ENCODE results near the gene USP21. TPM values are rescaled to one million over a fixed set of nuclear protein-coding genes. Genes with fewer than 3 reads are reported as not detected.

The USP21 gene
- polyA plus RNA-seq, 1 of the 3 experiments (the other 2 are of a cell fraction): 26.8 TPM

- TF ChIP-seq REST (IDR thresholded peaks at IDR 0.05; ENCODE audit: low read depth, low read length): peak; percentile 38; the same call in 1 of the 2 replicates
- TF ChIP-seq, protein P1, sequence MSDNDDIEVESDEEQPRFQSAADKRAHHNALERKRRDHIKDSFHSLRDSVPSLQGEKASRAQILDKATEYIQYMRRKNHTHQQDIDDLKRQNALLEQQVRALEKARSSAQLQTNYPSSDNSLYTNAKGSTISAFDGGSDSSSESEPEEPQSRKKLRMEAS (IDR thresholded peaks at IDR 0.05; ENCODE audit: low read depth): no peak; the same call in 1 of the 2 replicates
These were observed at the start of gene USP21 (continued) for GRCh38 chr1:161159087-161159912.

DNA sequence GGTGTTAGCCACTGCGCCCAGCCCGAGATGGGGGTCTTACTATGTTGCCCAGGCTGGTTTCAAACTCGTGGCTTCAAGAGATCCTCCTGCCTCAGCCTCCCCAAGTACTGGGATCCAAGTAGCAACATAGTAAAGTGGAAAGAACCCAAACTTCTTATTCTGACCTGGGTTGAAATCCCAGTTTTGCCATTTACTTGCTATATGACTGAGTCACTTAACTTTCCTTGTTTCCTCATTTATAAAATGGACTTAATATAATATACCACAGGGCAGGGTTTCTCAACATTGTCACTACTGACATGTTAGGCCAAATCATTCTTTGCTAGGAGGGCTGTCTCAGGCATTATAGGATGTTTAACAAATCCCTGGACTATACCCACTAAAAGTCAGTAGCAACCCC, 48.2 kb upstream of the USP21 start:
- Histone ChIP-seq H3K4me2 (no peak overlapping the region), H4K20me1 (ENCODE audit: insufficient read depth) (peaks cover 68% of the 10 kb centered on the region), H3F3A (replicated peaks; ENCODE audit: insufficient read depth) (peaks cover 11% of the 10 kb centered on the region), H3K4me3 (ENCODE audit: low read depth in 2 of 2, low read length in 1 of 2) (no peak overlapping the region), H3K79me2 (ENCODE audit: insufficient read depth) (peaks cover 100% of the 10 kb centered on the region), H3K36me3 (replicated peaks in 1 of 2; ENCODE audit: control insufficient read depth in 1 of 2, insufficient read depth in 2 of 2, low read length in 1 of 2) (peaks cover 16 to 30% of the 10 kb centered on the region in 2 experiments), H3K27me3 (ENCODE audit: insufficient read depth) (no peaks in the 10 kb centered on the region), H3K9ac (no peak overlapping the region), H3K4me1 (ENCODE audit: control insufficient read depth in 1 of 2, insufficient read depth in 2 of 2, low read depth in 1 of 2, low read length in 1 of 2) (peaks cover 0 to 10% of the 10 kb centered on the region in 2 experiments; a peak in 3 of 4 replicates), H3K27ac (ENCODE audit: low read depth in 2 of 2, low read length in 1 of 2) (no peak overlapping the region), H3K9me2 (no peaks in the 10 kb centered on the region), H2AFZ (ENCODE audit: low read depth) (no peak overlapping the region), H3K9me3 (no peaks in the 10 kb centered on the region)
- DNase-seq: no peak
- ChIA-PET POLR2A (no interaction called here), CTCF (no interaction called here)
- WGBS (ENCODE audit: low lambda C conversion rate): 90% methylated on average over 3 of the region's 3 CpGs
- TF ChIP-seq, protein P2, sequence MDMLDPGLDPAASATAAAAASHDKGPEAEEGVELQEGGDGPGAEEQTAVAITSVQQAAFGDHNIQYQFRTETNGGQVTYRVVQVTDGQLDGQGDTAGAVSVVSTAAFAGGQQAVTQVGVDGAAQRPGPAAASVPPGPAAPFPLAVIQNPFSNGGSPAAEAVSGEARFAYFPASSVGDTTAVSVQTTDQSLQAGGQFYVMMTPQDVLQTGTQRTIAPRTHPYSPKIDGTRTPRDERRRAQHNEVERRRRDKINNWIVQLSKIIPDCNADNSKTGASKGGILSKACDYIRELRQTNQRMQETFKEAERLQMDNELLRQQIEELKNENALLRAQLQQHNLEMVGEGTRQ (IDR thresholded peaks at IDR 0.05; ENCODE audit: borderline replicate concordance, low read depth, low read length): no peak
- no peak for TF ChIP-seq CTCF (IDR thresholded peaks at IDR 0.05)
- no peak for TF ChIP-seq RFX5 (IDR thresholded peaks at IDR 0.05; ENCODE audit: low read length)
- TF ChIP-seq EP300 (IDR thresholded peaks at IDR 0.05; ENCODE audit: borderline replicate concordance in 1 of 2, low read depth in 1 of 2, low read length in 1 of 2): no peak
- TF ChIP-seq SMC3 (IDR thresholded peaks at IDR 0.05; ENCODE audit: low read depth, low read length): no peak
- TF ChIP-seq RCOR1 (IDR thresholded peaks at IDR 0.05; ENCODE audit: low read length): no peak
- TF ChIP-seq GATA2 (CRISPR knock-in tag; IDR thresholded peaks at IDR 0.05): no peak
- TF ChIP-seq, protein P3, sequence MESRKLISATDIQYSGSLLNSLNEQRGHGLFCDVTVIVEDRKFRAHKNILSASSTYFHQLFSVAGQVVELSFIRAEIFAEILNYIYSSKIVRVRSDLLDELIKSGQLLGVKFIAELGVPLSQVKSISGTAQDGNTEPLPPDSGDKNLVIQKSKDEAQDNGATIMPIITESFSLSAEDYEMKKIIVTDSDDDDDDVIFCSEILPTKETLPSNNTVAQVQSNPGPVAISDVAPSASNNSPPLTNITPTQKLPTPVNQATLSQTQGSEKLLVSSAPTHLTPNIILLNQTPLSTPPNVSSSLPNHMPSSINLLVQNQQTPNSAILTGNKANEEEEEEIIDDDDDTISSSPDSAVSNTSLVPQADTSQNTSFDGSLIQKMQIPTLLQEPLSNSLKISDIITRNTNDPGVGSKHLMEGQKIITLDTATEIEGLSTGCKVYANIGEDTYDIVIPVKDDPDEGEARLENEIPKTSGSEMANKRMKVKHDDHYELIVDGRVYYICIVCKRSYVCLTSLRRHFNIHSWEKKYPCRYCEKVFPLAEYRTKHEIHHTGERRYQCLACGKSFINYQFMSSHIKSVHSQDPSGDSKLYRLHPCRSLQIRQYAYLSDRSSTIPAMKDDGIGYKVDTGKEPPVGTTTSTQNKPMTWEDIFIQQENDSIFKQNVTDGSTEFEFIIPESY (IDR thresholded peaks at IDR 0.05; ENCODE audit: borderline replicate concordance, low read depth): no peak
- no peak for TF ChIP-seq SIN3A (IDR thresholded peaks at IDR 0.05; ENCODE audit: borderline replicate concordance, low read depth, low read length)
- TF ChIP-seq YY1 (IDR thresholded peaks at IDR 0.05; ENCODE audit: low read depth): no peak
- no peak for TF ChIP-seq TEAD4 (IDR thresholded peaks at IDR 0.05; ENCODE audit: borderline replicate concordance, insufficient read depth)
- no peak for TF ChIP-seq PBX3 (IDR thresholded peaks at IDR 0.05)
- no peak for TF ChIP-seq RAD21 (IDR thresholded peaks at IDR 0.05; ENCODE audit: low read length)
- no peak for TF ChIP-seq ELF1 (IDR thresholded peaks at IDR 0.05)
- no peak for TF ChIP-seq POLR2AphosphoS5 (IDR thresholded peaks at IDR 0.05; ENCODE audit: low read depth, low read length)
- TF ChIP-seq FOXM1 (IDR thresholded peaks at IDR 0.05; ENCODE audit: low read depth): no peak

All from SK-N-SH (cell line).